HEK293 (cell line): ENCODE measurements around the gene CHCHD5.

Experiments used
- GLIS2 ChIP-seq: fragments of 450-650 bp; formaldehyde crosslinking; IDR thresholded peaks from 2 replicates; pipeline ENCODE4 v1.5.1; 2016; ENCODE audit warnings: missing biosample characterization, missing genetic modification characterization
- HOXA7 ChIP-seq: sonication (generic); formaldehyde crosslinking; IDR thresholded peaks from 2 replicates; pipeline ENCODE4 v1.8.1; 2022; ENCODE audit warnings: missing genetic modification reagents, borderline replicate concordance
- SALL2 ChIP-seq: fragments of 450-650 bp; formaldehyde crosslinking; IDR thresholded peaks from 2 replicates; pipeline ENCODE4 v1.5.0; 2017; ENCODE audit warnings: missing biosample characterization, mild to moderate bottlenecking, missing genetic modification characterization, borderline replicate concordance
- WT1 ChIP-seq: fragments of 450-650 bp; formaldehyde crosslinking; IDR thresholded peaks from 2 replicates; pipeline ENCODE4 v1.5.1; 2016; ENCODE audit warnings: missing biosample characterization, missing genetic modification characterization
- YY2 ChIP-seq: fragments of 450-650 bp; formaldehyde crosslinking; IDR thresholded peaks from 2 replicates; pipeline ENCODE4 v1.5.1; 2016; ENCODE audit warnings: missing biosample characterization, missing genetic modification characterization
- ZNF114 ChIP-seq: fragments of 450-650 bp; formaldehyde crosslinking; IDR thresholded peaks from 2 replicates; pipeline ENCODE4 v1.5.0; 2017; ENCODE audit warnings: missing biosample characterization, missing genetic modification characterization
- ZNF157 ChIP-seq: fragments of 450-650 bp; formaldehyde crosslinking; IDR thresholded peaks from 2 replicates; pipeline ENCODE4 v1.5.1; 2016; ENCODE audit warnings: missing biosample characterization, missing genetic modification characterization
- ZNF169 ChIP-seq: fragments of 450-650 bp; formaldehyde crosslinking; IDR thresholded peaks from 2 replicates; pipeline ENCODE4 v1.5.1; 2016; ENCODE audit warnings: missing biosample characterization, missing genetic modification characterization
- ZNF274 ChIP-seq, 2 experiments: fragments of 200-500 bp in 1 of 2; fragments of 450-650 bp in 1 of 2; sonication (Bioruptor generic) in 1 of 2; formaldehyde crosslinking in 1 of 2; IDR thresholded peaks; 2 replicates each; pipeline versions ENCODE4 v1.5.1 to v1.6.1; 2014 to 2016; ENCODE audit warnings: borderline replicate concordance in 1 of 2, inconsistent platforms in 1 of 2, low read length in 1 of 2, missing biosample characterization in 1 of 2, missing genetic modification characterization in 1 of 2
- ZNF311 ChIP-seq: fragments of 450-650 bp; formaldehyde crosslinking; IDR thresholded peaks from 2 replicates; pipeline ENCODE4 v1.5.1; 2017; ENCODE audit warnings: missing biosample characterization, missing genetic modification characterization, borderline replicate concordance
- ZNF394 ChIP-seq: fragments of 450-650 bp; formaldehyde crosslinking; IDR thresholded peaks from 2 replicates; pipeline ENCODE4 v1.5.1; 2016; ENCODE audit warnings: missing biosample characterization, missing genetic modification characterization, mild to moderate bottlenecking, moderate library complexity, borderline replicate concordance
- ZNF544 ChIP-seq: fragments of 450-650 bp; formaldehyde crosslinking; IDR thresholded peaks from 2 replicates; pipeline ENCODE4 v1.5.0; 2017; ENCODE audit warnings: missing biosample characterization, missing genetic modification characterization
- ZNF558 ChIP-seq: fragments of 450-650 bp; formaldehyde crosslinking; IDR thresholded peaks from 2 replicates; pipeline ENCODE4 v1.5.1; 2016; ENCODE audit warnings: missing biosample characterization, missing genetic modification characterization
- ZNF654 ChIP-seq: fragments of 450-650 bp; formaldehyde crosslinking; IDR thresholded peaks from 2 replicates; pipeline ENCODE4 v1.5.1; 2016; ENCODE audit warnings: low read depth, missing biosample characterization, missing genetic modification characterization
- ZNF670 ChIP-seq: fragments of 450-650 bp; formaldehyde crosslinking; IDR thresholded peaks from 2 replicates; pipeline ENCODE4 v1.5.1; 2016; ENCODE audit warnings: missing biosample characterization, missing genetic modification characterization, low read depth
- ZNF777 ChIP-seq: fragments of 450-650 bp; formaldehyde crosslinking; IDR thresholded peaks from 2 replicates; pipeline ENCODE4 v1.5.1; 2017; ENCODE audit warnings: missing biosample characterization, missing genetic modification characterization, borderline replicate concordance
- TF ChIP-seq, protein P1 (sequence below): fragments of 450-650 bp; formaldehyde crosslinking; IDR thresholded peaks from 2 replicates; pipeline ENCODE4 v1.5.1; 2016; ENCODE audit warnings: missing biosample characterization, missing genetic modification characterization, low read depth
- TF ChIP-seq, protein P2 (sequence below): fragments of 450-650 bp; formaldehyde crosslinking; conservative IDR thresholded peaks from 2 replicates; pipeline ENCODE4 v1.5.1; 2016; ENCODE audit warnings: low read depth, missing biosample characterization, missing genetic modification characterization
- TF ChIP-seq, protein P3 (sequence below): fragments of 450-650 bp; formaldehyde crosslinking; IDR thresholded peaks from 2 replicates; pipeline ENCODE4 v1.5.1; 2016; ENCODE audit warnings: missing biosample characterization, missing genetic modification characterization, low read depth
- TF ChIP-seq, protein P4 (sequence below): fragments of 450-650 bp; formaldehyde crosslinking; IDR thresholded peaks from 2 replicates; pipeline ENCODE4 v1.5.1; 2016; ENCODE audit warnings: missing biosample characterization, missing genetic modification characterization
- TF ChIP-seq, protein P5 (sequence below): fragments of 450-650 bp; IDR thresholded peaks from 2 replicates; pipeline ENCODE4 v1.5.1; 2018; ENCODE audit warnings: missing biosample characterization, missing genetic modification characterization
- TF ChIP-seq, protein P6 (sequence below): fragments of 450-650 bp; formaldehyde crosslinking; IDR thresholded peaks from 2 replicates; pipeline ENCODE4 v1.5.1; 2016; ENCODE audit warnings: missing biosample characterization, missing genetic modification characterization
- TF ChIP-seq, protein P7 (sequence below): fragments of 450-650 bp; formaldehyde crosslinking; IDR thresholded peaks from 2 replicates; pipeline ENCODE4 v1.5.1; 2016; ENCODE audit warnings: missing biosample characterization, missing genetic modification characterization
- TF ChIP-seq, protein P8 (sequence below): fragments of 450-650 bp; formaldehyde crosslinking; IDR thresholded peaks from 2 replicates; pipeline ENCODE4 v1.5.1; 2016; ENCODE audit warnings: missing biosample characterization, missing genetic modification characterization

CHCHD5 gene

DNA sequence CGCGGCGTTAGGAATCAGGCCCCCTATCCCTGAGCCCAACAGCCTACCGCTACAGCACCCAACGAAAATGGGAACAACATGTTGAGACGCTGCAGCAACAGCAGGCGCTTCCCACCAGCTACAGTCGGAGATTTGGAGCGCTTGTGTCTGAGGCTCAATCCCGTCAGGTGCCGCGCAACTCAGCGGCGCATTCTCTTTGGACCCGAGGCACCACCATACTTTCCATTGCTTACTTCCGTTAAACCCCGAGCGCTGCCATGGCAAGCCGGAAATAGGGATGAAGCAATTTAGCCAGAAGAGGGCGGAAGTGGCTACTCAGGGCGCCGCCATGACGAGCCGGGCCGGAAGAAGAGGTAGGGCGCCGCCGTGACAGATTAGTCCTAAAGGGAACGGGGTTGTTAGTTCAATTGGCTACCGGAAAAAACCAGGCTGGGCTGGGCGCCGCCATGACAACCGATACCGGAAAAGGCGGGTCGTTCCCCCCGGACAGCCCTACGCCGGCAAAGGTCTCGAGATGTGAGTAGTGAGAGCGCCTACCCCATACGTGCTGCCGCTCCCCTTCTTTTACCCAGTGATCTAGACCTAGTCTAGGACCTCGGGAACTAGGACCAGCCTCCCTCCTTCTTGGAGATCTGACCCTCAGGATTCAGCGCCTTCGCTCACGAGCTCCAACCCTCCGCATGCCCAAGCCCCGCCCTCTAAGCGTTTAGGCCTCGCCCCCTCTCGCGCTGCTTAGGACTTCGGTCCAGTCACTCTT is at the start of gene CHCHD5 (continued):
- TF ChIP-seq, protein P1, sequence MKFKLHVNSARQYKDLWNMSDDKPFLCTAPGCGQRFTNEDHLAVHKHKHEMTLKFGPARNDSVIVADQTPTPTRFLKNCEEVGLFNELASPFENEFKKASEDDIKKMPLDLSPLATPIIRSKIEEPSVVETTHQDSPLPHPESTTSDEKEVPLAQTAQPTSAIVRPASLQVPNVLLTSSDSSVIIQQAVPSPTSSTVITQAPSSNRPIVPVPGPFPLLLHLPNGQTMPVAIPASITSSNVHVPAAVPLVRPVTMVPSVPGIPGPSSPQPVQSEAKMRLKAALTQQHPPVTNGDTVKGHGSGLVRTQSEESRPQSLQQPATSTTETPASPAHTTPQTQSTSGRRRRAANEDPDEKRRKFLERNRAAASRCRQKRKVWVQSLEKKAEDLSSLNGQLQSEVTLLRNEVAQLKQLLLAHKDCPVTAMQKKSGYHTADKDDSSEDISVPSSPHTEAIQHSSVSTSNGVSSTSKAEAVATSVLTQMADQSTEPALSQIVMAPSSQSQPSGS (tag by site-specific recombination) = no peak
- TF ChIP-seq ZNF394 (tag by site-specific recombination) (no peak), ZNF670 (no peak), ZNF157 (tag by site-specific recombination) (no peak), ZNF654 (tag by site-specific recombination) (no peak), ZNF777 (tag by site-specific recombination) (no peak), YY2 (tag by site-specific recombination) (peak; percentile 96), GLIS2 (tag by site-specific recombination) (no peak), HOXA7 (CRISPR knock-in tag) (no peak), ZNF274 (IDR thresholded peaks at IDR 0.05; ENCODE audit: low read length) (no peak), ZNF274 (tag by site-specific recombination; IDR thresholded peaks at IDR 0.05; ENCODE audit: borderline replicate concordance) (no peak), ZNF311 (tag by site-specific recombination) (no peak), ZNF558 (tag by site-specific recombination) (0 out of 2 replicates have a peak, but pooled peaks have one; percentile 25), ZNF544 (tag by site-specific recombination) (no peak), WT1 (tag by site-specific recombination) (no peak), ZNF114 (tag by site-specific recombination) (no peak), ZNF169 (tag by site-specific recombination) (no peak), SALL2 (tag by site-specific recombination) (no peak)
- TF ChIP-seq, protein P2, sequence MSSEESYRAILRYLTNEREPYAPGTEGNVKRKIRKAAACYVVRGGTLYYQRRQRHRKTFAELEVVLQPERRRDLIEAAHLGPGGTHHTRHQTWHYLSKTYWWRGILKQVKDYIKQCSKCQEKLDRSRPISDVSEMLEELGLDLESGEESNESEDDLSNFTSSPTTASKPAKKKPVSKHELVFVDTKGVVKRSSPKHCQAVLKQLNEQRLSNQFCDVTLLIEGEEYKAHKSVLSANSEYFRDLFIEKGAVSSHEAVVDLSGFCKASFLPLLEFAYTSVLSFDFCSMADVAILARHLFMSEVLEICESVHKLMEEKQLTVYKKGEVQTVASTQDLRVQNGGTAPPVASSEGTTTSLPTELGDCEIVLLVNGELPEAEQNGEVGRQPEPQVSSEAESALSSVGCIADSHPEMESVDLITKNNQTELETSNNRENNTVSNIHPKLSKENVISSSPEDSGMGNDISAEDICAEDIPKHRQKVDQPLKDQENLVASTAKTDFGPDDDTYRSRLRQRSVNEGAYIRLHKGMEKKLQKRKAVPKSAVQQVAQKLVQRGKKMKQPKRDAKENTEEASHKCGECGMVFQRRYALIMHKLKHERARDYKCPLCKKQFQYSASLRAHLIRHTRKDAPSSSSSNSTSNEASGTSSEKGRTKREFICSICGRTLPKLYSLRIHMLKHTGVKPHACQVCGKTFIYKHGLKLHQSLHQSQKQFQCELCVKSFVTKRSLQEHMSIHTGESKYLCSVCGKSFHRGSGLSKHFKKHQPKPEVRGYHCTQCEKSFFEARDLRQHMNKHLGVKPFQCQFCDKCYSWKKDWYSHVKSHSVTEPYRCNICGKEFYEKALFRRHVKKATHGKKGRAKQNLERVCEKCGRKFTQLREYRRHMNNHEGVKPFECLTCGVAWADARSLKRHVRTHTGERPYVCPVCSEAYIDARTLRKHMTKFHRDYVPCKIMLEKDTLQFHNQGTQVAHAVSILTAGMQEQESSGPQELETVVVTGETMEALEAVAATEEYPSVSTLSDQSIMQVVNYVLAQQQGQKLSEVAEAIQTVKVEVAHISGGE (tag by site-specific recombination) = peak; percentile 94
- TF ChIP-seq, protein P3, sequence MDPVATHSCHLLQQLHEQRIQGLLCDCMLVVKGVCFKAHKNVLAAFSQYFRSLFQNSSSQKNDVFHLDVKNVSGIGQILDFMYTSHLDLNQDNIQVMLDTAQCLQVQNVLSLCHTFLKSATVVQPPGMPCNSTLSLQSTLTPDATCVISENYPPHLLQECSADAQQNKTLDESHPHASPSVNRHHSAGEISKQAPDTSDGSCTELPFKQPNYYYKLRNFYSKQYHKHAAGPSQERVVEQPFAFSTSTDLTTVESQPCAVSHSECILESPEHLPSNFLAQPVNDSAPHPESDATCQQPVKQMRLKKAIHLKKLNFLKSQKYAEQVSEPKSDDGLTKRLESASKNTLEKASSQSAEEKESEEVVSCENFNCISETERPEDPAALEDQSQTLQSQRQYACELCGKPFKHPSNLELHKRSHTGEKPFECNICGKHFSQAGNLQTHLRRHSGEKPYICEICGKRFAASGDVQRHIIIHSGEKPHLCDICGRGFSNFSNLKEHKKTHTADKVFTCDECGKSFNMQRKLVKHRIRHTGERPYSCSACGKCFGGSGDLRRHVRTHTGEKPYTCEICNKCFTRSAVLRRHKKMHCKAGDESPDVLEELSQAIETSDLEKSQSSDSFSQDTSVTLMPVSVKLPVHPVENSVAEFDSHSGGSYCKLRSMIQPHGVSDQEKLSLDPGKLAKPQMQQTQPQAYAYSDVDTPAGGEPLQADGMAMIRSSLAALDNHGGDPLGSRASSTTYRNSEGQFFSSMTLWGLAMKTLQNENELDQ (tag by site-specific recombination) = no peak
- TF ChIP-seq, protein P4, sequence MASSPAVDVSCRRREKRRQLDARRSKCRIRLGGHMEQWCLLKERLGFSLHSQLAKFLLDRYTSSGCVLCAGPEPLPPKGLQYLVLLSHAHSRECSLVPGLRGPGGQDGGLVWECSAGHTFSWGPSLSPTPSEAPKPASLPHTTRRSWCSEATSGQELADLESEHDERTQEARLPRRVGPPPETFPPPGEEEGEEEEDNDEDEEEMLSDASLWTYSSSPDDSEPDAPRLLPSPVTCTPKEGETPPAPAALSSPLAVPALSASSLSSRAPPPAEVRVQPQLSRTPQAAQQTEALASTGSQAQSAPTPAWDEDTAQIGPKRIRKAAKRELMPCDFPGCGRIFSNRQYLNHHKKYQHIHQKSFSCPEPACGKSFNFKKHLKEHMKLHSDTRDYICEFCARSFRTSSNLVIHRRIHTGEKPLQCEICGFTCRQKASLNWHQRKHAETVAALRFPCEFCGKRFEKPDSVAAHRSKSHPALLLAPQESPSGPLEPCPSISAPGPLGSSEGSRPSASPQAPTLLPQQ (tag by site-specific recombination) = 0 out of 2 replicates have a peak, but pooled peaks have one; percentile 5
- TF ChIP-seq, protein P5, sequence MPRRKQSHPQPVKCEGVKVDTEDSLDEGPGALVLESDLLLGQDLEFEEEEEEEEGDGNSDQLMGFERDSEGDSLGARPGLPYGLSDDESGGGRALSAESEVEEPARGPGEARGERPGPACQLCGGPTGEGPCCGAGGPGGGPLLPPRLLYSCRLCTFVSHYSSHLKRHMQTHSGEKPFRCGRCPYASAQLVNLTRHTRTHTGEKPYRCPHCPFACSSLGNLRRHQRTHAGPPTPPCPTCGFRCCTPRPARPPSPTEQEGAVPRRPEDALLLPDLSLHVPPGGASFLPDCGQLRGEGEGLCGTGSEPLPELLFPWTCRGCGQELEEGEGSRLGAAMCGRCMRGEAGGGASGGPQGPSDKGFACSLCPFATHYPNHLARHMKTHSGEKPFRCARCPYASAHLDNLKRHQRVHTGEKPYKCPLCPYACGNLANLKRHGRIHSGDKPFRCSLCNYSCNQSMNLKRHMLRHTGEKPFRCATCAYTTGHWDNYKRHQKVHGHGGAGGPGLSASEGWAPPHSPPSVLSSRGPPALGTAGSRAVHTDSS (tag by site-specific recombination) = 0 out of 2 replicates have a peak, but pooled peaks have one; percentile 41
- TF ChIP-seq, protein P6, sequence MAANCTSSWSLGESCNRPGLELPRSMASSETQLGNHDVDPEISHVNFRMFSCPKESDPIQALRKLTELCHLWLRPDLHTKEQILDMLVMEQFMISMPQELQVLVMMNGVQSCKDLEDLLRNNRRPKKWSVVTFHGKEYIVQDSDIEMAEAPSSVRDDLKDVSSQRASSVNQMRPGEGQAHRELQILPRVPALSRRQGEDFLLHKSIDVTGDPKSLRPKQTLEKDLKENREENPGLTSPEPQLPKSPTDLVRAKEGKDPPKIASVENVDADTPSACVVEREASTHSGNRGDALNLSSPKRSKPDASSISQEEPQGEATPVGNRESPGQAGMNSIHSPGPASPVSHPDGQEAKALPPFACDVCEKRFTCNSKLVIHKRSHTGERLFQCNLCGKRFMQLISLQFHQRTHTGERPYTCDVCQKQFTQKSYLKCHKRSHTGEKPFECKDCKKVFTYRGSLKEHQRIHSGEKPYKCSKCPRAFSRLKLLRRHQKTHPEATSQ (tag by site-specific recombination) = no peak
- TF ChIP-seq, protein P7, sequence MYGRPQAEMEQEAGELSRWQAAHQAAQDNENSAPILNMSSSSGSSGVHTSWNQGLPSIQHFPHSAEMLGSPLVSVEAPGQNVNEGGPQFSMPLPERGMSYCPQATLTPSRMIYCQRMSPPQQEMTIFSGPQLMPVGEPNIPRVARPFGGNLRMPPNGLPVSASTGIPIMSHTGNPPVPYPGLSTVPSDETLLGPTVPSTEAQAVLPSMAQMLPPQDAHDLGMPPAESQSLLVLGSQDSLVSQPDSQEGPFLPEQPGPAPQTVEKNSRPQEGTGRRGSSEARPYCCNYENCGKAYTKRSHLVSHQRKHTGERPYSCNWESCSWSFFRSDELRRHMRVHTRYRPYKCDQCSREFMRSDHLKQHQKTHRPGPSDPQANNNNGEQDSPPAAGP = no peak
- TF ChIP-seq, protein P8, sequence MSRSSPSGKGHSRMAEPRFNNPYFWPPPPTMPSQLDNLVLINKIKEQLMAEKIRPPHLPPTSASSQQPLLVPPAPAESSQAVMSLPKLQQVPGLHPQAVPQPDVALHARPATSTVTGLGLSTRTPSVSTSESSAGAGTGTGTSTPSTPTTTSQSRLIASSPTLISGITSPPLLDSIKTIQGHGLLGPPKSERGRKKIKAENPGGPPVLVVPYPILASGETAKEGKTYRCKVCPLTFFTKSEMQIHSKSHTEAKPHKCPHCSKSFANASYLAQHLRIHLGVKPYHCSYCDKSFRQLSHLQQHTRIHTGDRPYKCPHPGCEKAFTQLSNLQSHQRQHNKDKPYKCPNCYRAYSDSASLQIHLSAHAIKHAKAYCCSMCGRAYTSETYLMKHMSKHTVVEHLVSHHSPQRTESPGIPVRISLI (tag by site-specific recombination) = no peak
